Measurements from ENCODE around the gene MYO7A. TPM values are rescaled to one million over a fixed set of nuclear protein-coding genes. Genes with fewer than 3 reads are reported as not detected.

MYO7A gene
- 4.4 TPM for total RNA-seq

GRCh38 chr11:77127920-77128691 is at the start of gene MYO7A:
TSS of gene MYO7A (plus strand) at chr11:77128246. CDS start at chr11:77130635, 2,389 bp downstream.

DNA sequence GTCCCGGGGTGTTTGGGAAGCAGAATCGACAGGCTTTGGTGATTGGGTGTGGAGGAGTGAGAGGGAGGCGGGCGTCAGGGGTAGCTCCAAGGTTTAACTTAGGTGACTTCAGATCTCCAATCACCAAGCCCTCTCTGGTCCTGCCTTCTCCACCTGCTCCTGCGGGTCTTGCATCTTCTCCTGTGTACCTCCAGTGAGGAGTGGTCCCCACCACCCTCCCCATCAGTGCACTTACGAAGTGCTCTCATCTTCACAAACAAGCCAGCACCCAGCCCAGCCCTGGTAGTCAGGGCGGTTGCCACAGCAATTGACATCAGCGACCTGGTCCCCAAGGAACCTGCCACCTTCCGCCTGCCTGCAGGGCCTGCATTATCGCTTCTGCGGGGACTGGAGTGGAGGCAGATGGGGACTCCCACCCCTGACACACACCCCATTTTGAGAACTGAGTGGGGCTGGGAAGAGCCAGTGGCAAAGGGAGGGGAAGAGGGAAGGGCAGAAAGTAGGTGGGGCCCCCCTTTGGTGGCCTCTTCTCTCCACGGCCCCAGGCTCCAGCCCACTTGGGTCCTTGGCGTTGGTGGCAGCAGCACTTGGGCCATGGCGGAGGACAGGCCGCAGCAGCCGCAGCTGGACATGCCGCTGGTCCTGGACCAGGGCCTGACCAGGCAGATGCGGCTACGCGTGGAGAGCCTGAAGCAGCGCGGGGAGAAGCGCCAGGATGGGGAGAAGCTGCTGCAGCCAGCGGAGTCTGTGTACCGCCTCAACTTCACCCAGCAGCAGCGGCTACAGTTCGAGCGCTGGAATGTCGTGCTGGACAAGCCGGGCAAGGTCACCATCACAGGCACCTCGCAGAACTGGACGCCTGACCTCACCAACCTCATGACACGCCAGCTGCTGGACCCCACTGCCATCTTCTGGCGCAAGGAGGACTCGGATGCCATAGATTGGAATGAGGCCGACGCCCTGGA is 25.5 kb upstream of the MYO7A start, which contains the start of gene OMP:
TSS of gene OMP (plus strand) at position 595 of the 965 bp plus-strand sequence. CDS start at position 595, 0 bp downstream.

Other genes starting within 250 kb of the MYO7A start
- not detected for gene B3GNT6, start 93.8 kb upstream of the MYO7A start, total RNA-seq
- gene CAPN5, start 61.3 kb upstream of the MYO7A start, total RNA-seq = 24.8 TPM
- gene OMP, start 25.4 kb upstream of the MYO7A start, total RNA-seq = 1.2 TPM
- not detected for gene GDPD4, start 173.4 kb downstream of the MYO7A start, total RNA-seq

Data from metanephros (tissue), 1 donor.